ENCODE results near the gene URGCP.

GRCh38 chr7:43888993-43889945 is 17.1 kb downstream of the URGCP start:
- TF ChIP-seq POLR2A (IDR thresholded peaks at IDR 0.05) (no peak), CTCF (IDR thresholded peaks at IDR 0.05 in 4 of 5, conservative IDR thresholded peaks at IDR 0.05 in 1 of 5) (no peak)

All from gastrocnemius medialis (tissue), 4 donors.